T-helper 1 cell treated with Interleukin-12 subunit alpha and Interleukin-12 subunit beta and Interleukin-4 antibody, amounts not matched to agents 30 ng/mL and 1 ng/mL, for 36 hours (primary cell): ENCODE measurements around the gene DRD3. TPM values are rescaled to one million over a fixed set of nuclear protein-coding genes. Genes with fewer than 3 reads are reported as not detected.

ENCODE experiments used
- intact Hi-C: fragments of 100-400 bp; cut with micrococcal nuclease; formaldehyde crosslinking; loops from one replicate; pipeline ENCODE4 v1.15.1; 2024
- total RNA-seq: library from RNA; stranded (reverse); gene quantifications from 2 replicates; pipeline ENCODE4 v1.2.3, GENCODE V29; 2022

DRD3 gene
- total RNA-seq, 1 donor from 2014 or later = not detected

DNA sequence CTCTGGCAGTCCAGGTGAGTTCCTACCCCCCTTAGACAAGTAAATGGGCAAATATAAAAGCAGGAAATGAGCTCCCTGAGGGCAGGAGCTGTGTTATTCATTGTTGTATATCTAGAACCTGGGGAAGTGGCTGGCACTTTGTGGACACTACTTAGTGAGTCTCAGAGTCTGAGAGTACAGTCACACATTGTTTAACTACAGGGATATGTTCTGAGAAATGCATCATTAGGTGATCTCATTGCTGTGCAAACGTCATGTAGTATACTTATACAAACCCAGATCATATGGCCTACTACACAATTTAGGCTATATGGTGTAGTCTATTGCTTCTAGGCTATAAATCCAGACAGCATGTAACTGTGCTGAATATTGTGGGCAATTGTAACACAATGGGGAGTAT is 52.4 kb downstream of the DRD3 start:
- intact Hi-C loops = no loop called here

DNA sequence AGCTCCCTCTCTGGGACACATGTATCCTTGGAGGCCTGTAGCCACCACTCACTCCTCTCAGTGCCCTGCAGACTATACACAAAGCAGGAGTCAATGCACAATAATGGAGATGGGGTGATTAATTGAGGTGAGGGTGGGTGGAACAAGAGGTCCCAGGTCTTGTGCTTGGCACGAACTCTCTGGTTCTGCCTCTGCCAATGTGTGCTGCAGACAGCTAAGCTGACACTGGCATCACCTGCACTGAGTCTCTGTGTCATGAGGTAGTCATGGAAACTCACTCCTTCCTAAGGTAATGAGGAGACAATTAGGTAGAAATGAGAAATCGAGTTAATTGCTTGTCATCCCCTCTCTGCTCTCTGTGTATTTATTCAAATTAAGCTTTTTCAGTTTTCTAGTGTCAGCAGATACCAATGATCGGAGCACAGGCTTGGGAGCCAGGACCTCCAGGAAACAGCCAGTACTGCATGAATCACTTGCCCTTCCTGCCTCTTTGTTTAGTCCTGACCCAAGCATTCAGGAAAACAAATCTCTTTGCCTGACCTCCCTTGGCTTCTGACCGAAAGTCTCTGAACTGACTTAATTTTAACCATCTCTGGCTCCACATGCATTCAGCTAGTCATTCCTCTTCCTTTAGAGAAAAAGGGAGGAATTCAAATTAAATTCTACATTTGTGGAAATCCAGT is 56.7 kb downstream of the DRD3 start:
- intact Hi-C loops = no loop called here

- intact Hi-C loops = no loop called here
These were observed 58.6 kb downstream of the DRD3 start for GRCh38 chr3:114120211-114120610.

DNA sequence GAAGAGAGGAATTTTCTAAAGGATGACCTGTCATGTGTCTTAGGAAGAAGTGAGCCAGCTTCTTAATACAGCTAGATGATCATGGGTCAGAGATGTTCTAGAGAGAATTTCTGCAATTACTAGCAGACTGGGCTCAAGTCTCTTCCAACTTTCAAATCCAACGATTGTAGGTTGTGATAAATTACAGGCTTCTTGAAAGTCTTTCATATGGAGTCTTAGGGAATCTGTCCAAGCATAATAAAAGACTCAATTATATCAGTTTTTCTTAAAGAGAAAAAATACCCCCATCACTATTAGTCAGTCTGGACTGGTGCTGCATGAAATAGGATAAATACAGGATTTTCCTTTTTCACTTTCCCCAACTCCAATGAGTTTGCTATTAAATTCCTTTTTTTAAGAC is 59.1 kb downstream of the DRD3 start:
- intact Hi-C loops = no loop called here

DNA sequence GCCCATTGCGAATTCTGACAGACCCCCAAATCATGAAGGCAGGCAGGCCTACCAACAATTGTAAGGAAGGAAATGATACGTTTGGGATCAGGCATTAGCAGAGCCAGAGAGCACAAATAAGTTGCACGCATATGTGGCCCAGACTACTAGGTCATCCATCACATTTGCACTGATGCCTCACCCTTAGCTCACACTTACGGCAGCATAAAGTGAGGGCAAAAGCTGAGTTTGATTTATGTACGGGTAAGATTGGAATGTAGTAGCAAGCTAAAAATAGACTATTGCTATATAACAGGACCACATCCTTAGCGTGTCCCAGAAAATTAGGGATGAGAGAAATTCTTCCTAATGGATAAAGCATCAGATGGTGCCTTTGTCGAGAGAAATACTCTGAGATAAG is 63.7 kb downstream of the DRD3 start:
- intact Hi-C loops = no loop called here

- intact Hi-C loops = no loop called here
These were observed 64.1 kb downstream of the DRD3 start for GRCh38 chr3:114114719-114115118.

GRCh38 chr3:114112696-114113095 is 66.2 kb downstream of the DRD3 start:
- intact Hi-C loops = no loop called here

DNA sequence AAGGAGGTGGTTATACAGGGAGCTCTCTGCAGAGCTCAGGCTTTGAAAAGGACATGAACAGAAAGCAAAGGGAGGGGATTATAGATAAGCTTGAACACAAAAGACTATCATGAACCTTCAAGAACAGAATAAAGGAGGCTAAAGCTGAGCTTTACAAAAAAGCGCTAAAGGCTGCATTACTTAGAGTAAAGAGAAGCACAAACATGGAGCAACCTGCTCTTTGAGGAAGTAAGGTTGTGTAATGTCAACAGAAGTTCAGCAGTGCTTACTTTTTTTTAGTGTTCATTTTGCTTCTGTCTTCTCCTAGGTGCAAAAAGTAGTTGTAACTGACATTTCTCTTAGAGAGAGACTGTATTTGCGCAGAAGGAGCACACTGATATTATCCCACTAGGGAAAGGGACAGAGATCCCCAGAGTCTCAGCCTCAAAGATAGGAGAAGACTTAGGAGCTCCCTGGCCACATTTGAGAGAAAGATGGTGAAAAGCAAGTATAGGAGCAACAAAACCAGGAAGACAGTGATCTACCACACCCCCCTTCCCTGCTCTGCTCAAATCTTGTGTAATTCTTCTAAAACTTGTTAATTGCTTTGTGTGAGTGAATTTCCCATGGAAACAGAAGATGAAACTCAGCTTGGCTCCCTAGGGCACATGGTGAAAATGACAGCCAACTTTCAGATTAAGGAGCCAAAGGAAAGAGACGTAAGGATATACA is 67.6 kb downstream of the DRD3 start:
- intact Hi-C loops = no loop called here

DNA sequence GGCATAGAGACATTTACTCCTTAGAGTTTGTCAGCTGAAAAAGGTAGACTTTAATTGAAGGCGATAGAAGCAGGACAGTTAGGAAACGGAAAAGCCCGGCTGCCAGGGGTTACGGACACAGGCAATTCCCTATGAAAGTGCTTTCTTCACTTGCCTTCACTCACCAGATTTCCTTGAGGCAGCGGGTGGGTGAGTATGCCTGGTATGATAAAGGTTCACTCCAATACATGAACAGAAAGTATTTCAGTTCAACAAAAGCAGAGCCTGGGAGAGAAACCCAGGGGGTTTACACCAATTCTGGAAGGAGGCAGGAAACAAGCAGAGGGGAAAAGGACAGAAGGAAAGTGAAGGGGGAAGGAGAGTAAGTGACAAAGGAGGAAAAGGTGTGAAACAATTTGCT is 68.4 kb downstream of the DRD3 start:
- intact Hi-C loops = no loop called here

DNA sequence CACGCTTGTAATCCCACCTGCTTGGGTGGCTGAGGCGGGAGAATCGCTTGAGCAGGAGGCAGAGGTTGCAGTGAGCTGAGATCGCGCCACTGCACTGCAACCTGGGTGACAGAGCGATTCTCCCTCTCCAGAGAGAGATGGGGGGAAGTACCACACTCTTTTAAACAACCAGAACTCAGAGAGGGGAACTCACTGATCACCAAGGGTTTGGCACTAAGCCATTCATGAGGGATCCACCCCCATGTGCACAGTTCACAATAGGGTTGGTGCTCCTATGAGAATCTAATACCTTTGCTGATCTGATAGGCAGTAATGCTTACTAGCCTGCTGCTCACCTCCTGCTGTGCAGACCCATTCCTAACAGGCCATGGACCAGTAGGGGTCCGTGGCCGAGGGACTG is 70.7 kb downstream of the DRD3 start:
- intact Hi-C loops = no loop called here

DNA sequence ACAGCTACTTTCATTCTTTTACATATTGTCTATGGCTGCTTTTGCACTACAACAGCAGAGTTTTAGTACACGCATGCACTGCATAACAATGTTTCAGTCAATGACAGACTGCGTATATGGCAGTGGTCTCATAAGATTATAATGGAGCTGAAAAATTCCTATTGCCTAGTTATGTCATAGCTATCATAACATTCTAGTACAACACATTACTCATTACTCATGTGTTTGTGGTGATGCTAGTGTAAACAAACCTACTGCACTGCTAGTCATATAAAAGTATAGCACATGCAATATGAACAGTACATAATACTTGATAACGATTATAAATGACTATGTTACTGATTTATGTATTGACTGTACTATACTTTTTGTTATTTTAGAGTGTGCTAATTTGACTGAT is 74.4 kb downstream of the DRD3 start:
- intact Hi-C loops = no loop called here

- intact Hi-C loops = no loop called here
These were observed 75.0 kb downstream of the DRD3 start for GRCh38 chr3:114103858-114104257.

DNA sequence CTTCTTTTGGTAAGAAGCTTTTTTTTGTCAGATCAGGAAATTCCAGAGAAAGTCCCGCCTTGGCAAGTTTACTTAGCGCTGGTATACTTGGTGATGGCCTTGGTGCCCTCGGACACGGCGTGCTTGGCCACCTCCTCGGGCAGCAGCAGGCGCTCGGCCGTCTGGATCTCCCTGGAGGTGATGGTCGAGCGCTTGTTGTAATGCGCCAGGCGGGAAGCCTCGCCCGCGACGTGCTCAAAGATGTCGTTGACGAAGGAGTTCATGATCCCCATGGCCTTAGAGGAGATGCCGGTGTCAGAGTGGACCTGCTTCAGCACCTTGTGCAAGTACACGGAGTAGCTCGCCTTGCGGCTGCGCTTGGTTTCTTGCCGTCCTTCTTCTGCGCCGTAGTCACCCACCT is 75.7 kb downstream of the DRD3 start:
- intact Hi-C loops = no loop called here

DNA sequence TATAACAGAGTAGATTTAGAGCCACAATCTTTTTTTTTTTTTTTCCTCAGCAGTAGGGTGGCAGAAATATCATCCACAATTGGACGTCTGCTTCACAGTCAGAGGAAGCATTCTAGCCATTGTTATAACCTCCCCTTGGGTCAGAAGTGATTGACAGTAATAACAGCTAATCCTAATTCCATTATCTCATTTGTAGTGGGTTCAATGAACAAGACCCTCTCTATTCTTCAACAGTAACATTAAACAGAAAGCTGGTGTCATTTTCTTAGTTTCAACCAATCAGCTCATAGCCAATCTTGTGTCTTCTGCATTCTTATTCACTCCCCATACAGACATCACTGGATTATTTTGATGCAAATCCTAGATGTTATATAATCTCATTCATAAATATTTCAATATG is 77.8 kb downstream of the DRD3 start:
- intact Hi-C loops = no loop called here

GRCh38 chr3:114095796-114096195 is 83.1 kb downstream of the DRD3 start:
- intact Hi-C loops = no loop called here

GRCh38 chr3:114093596-114093995 is 85.3 kb downstream of the DRD3 start:
- intact Hi-C loops = no loop called here

- intact Hi-C loops = no loop called here
These were observed 85.9 kb downstream of the DRD3 start for GRCh38 chr3:114093016-114093380.

- intact Hi-C loops = no loop called here
These were observed 86.5 kb downstream of the DRD3 start for GRCh38 chr3:114092151-114093015.

- intact Hi-C loops = no loop called here
These were observed 89.2 kb downstream of the DRD3 start for GRCh38 chr3:114089675-114090074.

DNA sequence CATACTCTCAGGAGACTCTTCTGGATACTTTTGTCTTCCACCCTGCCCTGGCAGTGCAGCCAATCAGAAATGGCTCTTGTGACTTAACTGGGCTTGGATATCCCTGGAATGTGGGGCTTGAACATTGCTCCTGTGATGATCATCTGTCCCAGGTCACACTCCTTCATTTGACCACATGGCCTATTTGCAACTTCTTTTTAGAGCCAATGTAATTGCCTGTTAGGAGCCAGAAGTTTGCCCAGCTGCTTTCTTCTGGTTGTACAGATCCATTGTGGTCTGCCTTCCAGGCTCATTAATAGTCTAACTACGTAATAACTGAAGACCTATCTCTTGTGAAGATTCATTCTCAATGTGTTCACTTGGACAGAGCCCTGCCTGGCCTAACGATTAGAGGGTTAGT is 92.5 kb downstream of the DRD3 start:
- intact Hi-C loops = no loop called here

DNA sequence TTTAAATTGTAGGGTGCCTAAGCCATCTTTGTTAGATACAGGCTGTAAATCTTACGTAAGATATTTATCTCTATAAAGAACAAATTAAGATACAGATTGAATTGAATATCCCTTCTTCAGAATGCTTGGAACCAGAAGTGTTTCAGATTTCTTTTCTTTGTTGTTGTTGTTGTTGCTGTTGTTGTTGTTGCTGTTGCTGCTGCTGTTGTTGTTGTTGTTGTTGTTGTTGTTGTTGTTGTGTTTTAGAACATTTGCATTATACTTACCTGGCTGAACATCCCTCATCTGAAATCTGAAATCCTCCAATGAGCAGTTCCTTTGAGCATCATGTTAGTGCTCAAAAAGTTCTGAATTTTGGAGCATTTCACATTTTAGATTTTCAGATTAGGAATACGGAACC is 95.7 kb downstream of the DRD3 start:
- intact Hi-C loops = no loop called here

DNA sequence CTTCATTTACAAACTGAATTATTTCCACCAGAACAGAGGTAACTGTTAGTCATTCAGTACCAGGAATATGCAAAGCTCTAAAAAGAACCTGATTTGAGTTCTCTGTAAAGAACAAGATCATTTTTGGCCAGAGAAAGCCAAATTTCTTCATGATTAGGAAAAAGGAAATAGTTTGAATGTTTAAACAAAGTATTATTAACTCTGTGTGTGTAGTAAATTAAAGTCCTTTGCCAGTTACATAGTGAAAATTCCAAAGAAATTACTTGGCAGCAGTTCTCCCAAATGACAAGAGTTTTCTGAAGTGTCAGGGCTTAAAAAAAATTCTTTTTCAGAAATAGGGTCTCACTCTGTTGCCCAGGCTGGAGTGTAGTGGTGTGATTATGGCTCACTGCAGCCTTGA is 97.8 kb downstream of the DRD3 start:
- intact Hi-C loops = no loop called here
